Non-pigmented ciliary epithelial cell (primary cell): ENCODE measurements around the gene PEX13.
"Not testable (repeated sequence)": the region's sequence is repeated elsewhere in the genome, so short reads cannot be mapped to it uniquely, and the experiment has no call there.

Experiments used
- DNase-seq: peaks from one replicate; pipeline ENCODE4 v3.0.0-alpha.2; 2010; ENCODE audit warnings: low read depth

The PEX13 gene

GRCh38 chr2:61006486-61007105, 10.9 kb upstream of the PEX13 start:
- DNase-seq: no peak

- DNase-seq: no peak
These were observed 8.2 kb upstream of the PEX13 start for GRCh38 chr2:61009355-61009754.

- no peak for DNase-seq
These were observed 5.8 kb upstream of the PEX13 start for GRCh38 chr2:61011678-61012077.

- DNase-seq: peak; percentile 15
These were observed 5.2 kb upstream of the PEX13 start for GRCh38 chr2:61012303-61012702.

- DNase-seq: no peak
These were observed 4.1 kb upstream of the PEX13 start for GRCh38 chr2:61013382-61013781.

- no peak for DNase-seq
These were observed 2.8 kb upstream of the PEX13 start for GRCh38 chr2:61014763-61015162.

GRCh38 chr2:61015976-61016375, 1.5 kb upstream of the PEX13 start:
- no peak for DNase-seq

GRCh38 chr2:61016392-61017002, 1.0 kb upstream of the PEX13 start:
- no peak for DNase-seq

GRCh38 chr2:61017003-61017555, 441 bp upstream of the PEX13 start:
- peak; percentile 20 for DNase-seq

- peak; percentile 17 for DNase-seq
These were observed 817 bp downstream of the PEX13 start for GRCh38 chr2:61018318-61018755.

- DNase-seq: no peak
These were observed 1.3 kb downstream of the PEX13 start for GRCh38 chr2:61018798-61019197.

GRCh38 chr2:61021228-61021660, 3.7 kb downstream of the PEX13 start:
- no peak for DNase-seq

GRCh38 chr2:61023670-61024069, 6.2 kb downstream of the PEX13 start:
- DNase-seq: no peak

- DNase-seq: no peak
These were observed 12.0 kb downstream of the PEX13 start for GRCh38 chr2:61029533-61029932.

- not testable (repeated sequence) for DNase-seq
These were observed 17.1 kb downstream of the PEX13 start for GRCh38 chr2:61034592-61034991.

GRCh38 chr2:61036643-61037042, 19.1 kb downstream of the PEX13 start:
- DNase-seq: not testable (repeated sequence)

- DNase-seq: no peak
These were observed 25.3 kb downstream of the PEX13 start for GRCh38 chr2:61042807-61043206.

- no peak for DNase-seq
These were observed 27.1 kb downstream of the PEX13 start for GRCh38 chr2:61044636-61045035.

- no peak for DNase-seq
These were observed 27.7 kb downstream of the PEX13 start for GRCh38 chr2:61045226-61045625.

- DNase-seq: no peak
These were observed 28.5 kb downstream of the PEX13 start for GRCh38 chr2:61045999-61046398.

- no peak for DNase-seq
These were observed 38.0 kb downstream of the PEX13 start for GRCh38 chr2:61055557-61055956.

- DNase-seq: no peak
These were observed 40.0 kb downstream of the PEX13 start for GRCh38 chr2:61057562-61057961.

- no peak for DNase-seq
These were observed 41.9 kb downstream of the PEX13 start for GRCh38 chr2:61059382-61059781.
